ENCODE data around the gene CEP43. TPM values are rescaled to one million over a fixed set of nuclear protein-coding genes. Genes with fewer than 3 reads are reported as not detected.

The CEP43 gene
- total and polyA plus RNA-seq, 2 of the 8 experiments (the other 6 are each of a cell fraction or from before 2014, with no cell fraction given): 12.0 to 31.2 TPM

DNA sequence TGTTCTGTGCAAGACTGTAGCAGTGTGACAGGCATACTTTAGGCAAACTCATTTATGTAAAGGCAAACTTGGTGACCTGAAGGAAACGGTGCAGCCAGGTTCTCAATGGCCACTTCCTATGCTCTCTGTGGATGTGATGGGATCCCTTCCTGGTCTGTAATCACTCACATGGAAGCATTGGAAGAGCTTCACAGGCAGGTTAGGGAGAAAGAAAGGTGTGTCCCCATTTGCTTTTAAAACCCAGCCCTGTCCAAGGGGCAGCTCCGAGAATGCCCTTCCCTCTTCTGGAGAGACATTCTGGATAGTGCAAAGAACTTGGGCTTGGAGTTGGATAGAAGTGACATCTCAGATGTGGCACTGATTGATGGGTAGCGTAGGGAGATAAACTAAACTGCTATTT is 28.1 kb downstream of the CEP43 start (continued):
- TF ChIP-seq, protein P1, sequence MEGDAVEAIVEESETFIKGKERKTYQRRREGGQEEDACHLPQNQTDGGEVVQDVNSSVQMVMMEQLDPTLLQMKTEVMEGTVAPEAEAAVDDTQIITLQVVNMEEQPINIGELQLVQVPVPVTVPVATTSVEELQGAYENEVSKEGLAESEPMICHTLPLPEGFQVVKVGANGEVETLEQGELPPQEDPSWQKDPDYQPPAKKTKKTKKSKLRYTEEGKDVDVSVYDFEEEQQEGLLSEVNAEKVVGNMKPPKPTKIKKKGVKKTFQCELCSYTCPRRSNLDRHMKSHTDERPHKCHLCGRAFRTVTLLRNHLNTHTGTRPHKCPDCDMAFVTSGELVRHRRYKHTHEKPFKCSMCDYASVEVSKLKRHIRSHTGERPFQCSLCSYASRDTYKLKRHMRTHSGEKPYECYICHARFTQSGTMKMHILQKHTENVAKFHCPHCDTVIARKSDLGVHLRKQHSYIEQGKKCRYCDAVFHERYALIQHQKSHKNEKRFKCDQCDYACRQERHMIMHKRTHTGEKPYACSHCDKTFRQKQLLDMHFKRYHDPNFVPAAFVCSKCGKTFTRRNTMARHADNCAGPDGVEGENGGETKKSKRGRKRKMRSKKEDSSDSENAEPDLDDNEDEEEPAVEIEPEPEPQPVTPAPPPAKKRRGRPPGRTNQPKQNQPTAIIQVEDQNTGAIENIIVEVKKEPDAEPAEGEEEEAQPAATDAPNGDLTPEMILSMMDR (IDR thresholded peaks at IDR 0.05; ENCODE audit: control extremely low read depth in 1 of 3, insufficient read depth in 1 of 3, low read depth in 1 of 3, low read length in 3 of 3): no peak
- TF ChIP-seq SUZ12 (IDR thresholded peaks at IDR 0.05; ENCODE audit: low read length) (no peak), FOSL1 (IDR thresholded peaks at IDR 0.05; ENCODE audit: insufficient read depth, low read depth, low read length) (no peak), SRF (IDR thresholded peaks at IDR 0.05; ENCODE audit: low read depth, low read length) (no peak), PHF8 (conservative IDR thresholded peaks at IDR 0.05; ENCODE audit: low read depth, low read length) (no peak), RBBP5 (IDR thresholded peaks at IDR 0.05; ENCODE audit: borderline replicate concordance, low read depth, low read length) (no peak)
